GM12878 (cell line): Measurements from ENCODE around the gene GDNF. TPM values are rescaled to one million over a fixed set of nuclear protein-coding genes. Genes with fewer than 3 reads are reported as not detected.
"Not testable (repeated sequence)": the region's sequence is repeated elsewhere in the genome, so short reads cannot be mapped to it uniquely, and the experiment has no call there.

Experiments
- ATAC-seq: fragments of 200-7000 bp; cut with Tn5 transposase; 3 replicates; pipeline ENCODE4 v1.9.1; 2020; ENCODE audit warnings: mild to moderate bottlenecking, moderate library complexity
- BruUV-seq: library from RNA; stranded (reverse); fragments of 400-500 nt; replicated peaks from 2 replicates; lab custom pipeline; 2021; lab: Mats Ljungman, UMichigan
- CTCF ChIA-PET: fragments of 300-600 bp; sonication (Branson Sonifier 250); formaldehyde crosslinking; extraction: SDS; loops from one replicate; lab custom pipeline; 2021; ENCODE audit warnings: inconsistent platforms; lab: Yijun Ruan, JAX
- POLR2A ChIA-PET: fragments of 350-600 bp; formaldehyde crosslinking; extraction: SDS; loops from one replicate; lab custom pipeline; 2021; ENCODE audit warnings: inconsistent platforms; lab: Charles Lee
- RAD21 ChIA-PET: fragments of 300-600 bp; sonication (Branson Sonifier 250); formaldehyde crosslinking; loops from one replicate; lab custom pipeline; 2023; ENCODE audit warnings: antibody characterized with exemption; ENCODE audit not compliant: unreplicated experiment; lab: Charles Lee
- SMC1A ChIA-PET: fragments of 300-600 bp; sonication (Branson Sonifier 250); formaldehyde crosslinking; loops from one replicate; lab custom pipeline; 2023; ENCODE audit not compliant: unreplicated experiment, uncharacterized antibody; lab: Charles Lee
- DNase-seq: peaks from one replicate; pipeline ENCODE4 v3.0.0-alpha.2; 2011; ENCODE audit warnings: low read depth, low spot score
- FAIRE-seq: peaks from 3 replicates; lab custom pipeline; 2011; peaks lifted over from hg19 to GRCh38; lab: Jason Lieb, UNC
- H2AFZ ChIP-seq: 2 replicates; pipeline ENCODE4 v1.6.0; 2011; ENCODE audit warnings: low read depth, low read length, control low read depth; ENCODE audit not compliant: control insufficient read depth
- H3K27ac ChIP-seq: 2 replicates; pipeline ENCODE4 v1.5.1; 2011; ENCODE audit warnings: control low read depth; ENCODE audit not compliant: control insufficient read depth, insufficient read depth
- H3K27me3 ChIP-seq, 2 experiments: replicated peaks in 1 of 2; 2 replicates each; pipeline versions ENCODE4 v1.6.0 to v1.6.1; 2011; ENCODE audit warnings: low read length in 1 of 2; ENCODE audit not compliant: control insufficient read depth in 2 of 2, insufficient read depth in 2 of 2
- H3K36me3 ChIP-seq, 2 experiments: 2 replicates each; pipeline ENCODE4 v1.5.1; 2011; ENCODE audit warnings: low read length in 1 of 2; ENCODE audit not compliant: control insufficient read depth in 2 of 2, insufficient read depth in 2 of 2
- H3K4me1 ChIP-seq: 2 replicates; pipeline ENCODE4 v1.6.1; 2011; ENCODE audit warnings: mild to moderate bottlenecking, low read length, moderate library complexity, mixed read lengths; ENCODE audit not compliant: control insufficient read depth, insufficient read depth
- H3K4me2 ChIP-seq: 2 replicates; pipeline ENCODE4 v1.6.0; 2011; ENCODE audit warnings: control low read depth; ENCODE audit not compliant: control insufficient read depth, insufficient read depth
- H3K4me3 ChIP-seq: fragments of 200-600 bp; sonication (generic); 2 replicates; pipeline ENCODE4 v1.5.1; 2016
- H3K79me2 ChIP-seq: 2 replicates; pipeline ENCODE4 v1.6.0; 2011; ENCODE audit warnings: low read length; ENCODE audit not compliant: control insufficient read depth, insufficient read depth
- H3K9ac ChIP-seq: 2 replicates; pipeline ENCODE4 v1.8.0; 2011; ENCODE audit warnings: low read length, control low read depth, mixed read lengths; ENCODE audit not compliant: control insufficient read depth, insufficient read depth
- H3K9me3 ChIP-seq: replicated peaks from 3 replicates; pipeline ENCODE4 v1.5.1; 2011; ENCODE audit warnings: mild to moderate bottlenecking, low read length; ENCODE audit not compliant: control insufficient read depth, insufficient read depth
- H4K20me1 ChIP-seq: 2 replicates; pipeline ENCODE4 v1.6.0; 2011; ENCODE audit not compliant: control insufficient read depth, insufficient read depth
- CHD1 ChIP-seq: IDR thresholded peaks from 2 replicates; pipeline ENCODE4 v1.6.1; 2012; ENCODE audit warnings: low read depth, low read length, improper control_type of control experiment
- FOXK2 ChIP-seq: fragments of 450-650 bp; IDR thresholded peaks from 2 replicates; pipeline ENCODE4 v1.6.1; 2017; ENCODE audit warnings: mild to moderate bottlenecking, moderate library complexity
- NR2C1 ChIP-seq: fragments of 450-650 bp; IDR thresholded peaks from 2 replicates; pipeline ENCODE4 v1.6.1; 2017; ENCODE audit warnings: antibody characterized with exemption, mild to moderate bottlenecking, moderate library complexity
- SMAD1 ChIP-seq: fragments of 450-650 bp; IDR thresholded peaks from 2 replicates; pipeline ENCODE4 v1.6.1; 2018; ENCODE audit warnings: mild to moderate bottlenecking, low read depth; ENCODE audit not compliant: partially characterized antibody
- WGBS: methylation state at CpG from one replicate; pipeline ENCODE4 v1.1.6; 2016; ENCODE audit warnings: low lambda C conversion rate; ENCODE audit not compliant: insufficient replicate concordance, insufficient coverage; ENCODE audit errors: missing lambda C conversion rate; 5-methylcytosine and 5-hydroxymethylcytosine counted together
- in situ Hi-C: fragments of 300-500 bp; cut with MboI; formaldehyde crosslinking; loops from 9 replicates; pipeline ENCODE4 v1.14.3; 2018; ENCODE audit warnings: mixed read lengths
- intact Hi-C: fragments of 100-400 bp; cut with micrococcal nuclease; formaldehyde crosslinking; loops from one replicate; pipeline ENCODE4 v1.14.2; 2022; ENCODE audit not compliant: unreplicated experiment
- polyA plus RNA-seq, 11 experiments: library from polyadenylated mRNA; depleted of rRNA in 4 of 11; unstranded in 6 of 11; stranded (reverse) in 5 of 11; fragments of >200 nt; fragmentation: Nextera tagmentation in 4 of 11; fragmentation: Illumina TruSeq in 1 of 11; extraction: Ambion mirVana in 4 of 11; extraction: Trizol in 1 of 11; gene quantifications; 1 replicate in 1 of 11; 2 replicates in 10 of 11; pipeline versions ENCODE4 v1.2.1 to v1.2.3, GENCODE V29; 2011 to 2016; ENCODE audit warnings: inconsistent platforms in 2 of 11, missing spikeins in 2 of 11, low read depth in 1 of 11
- total RNA-seq, 4 experiments: library from RNA; depleted of rRNA in 3 of 4; stranded (reverse); fragments of >200 nt in 3 of 4; fragmentation: Illumina TruSeq in 1 of 4; extraction: Trizol in 1 of 4; gene quantifications; 2 replicates each; pipeline versions ENCODE4 v1.2.1 to v1.2.3, GENCODE V29; 2013 to 2021

The GDNF gene
- total and polyA plus RNA-seq, 10 of the 15 experiments (the other 5 are each of a cell fraction or from before 2014, with no cell fraction given): not detected

DNA sequence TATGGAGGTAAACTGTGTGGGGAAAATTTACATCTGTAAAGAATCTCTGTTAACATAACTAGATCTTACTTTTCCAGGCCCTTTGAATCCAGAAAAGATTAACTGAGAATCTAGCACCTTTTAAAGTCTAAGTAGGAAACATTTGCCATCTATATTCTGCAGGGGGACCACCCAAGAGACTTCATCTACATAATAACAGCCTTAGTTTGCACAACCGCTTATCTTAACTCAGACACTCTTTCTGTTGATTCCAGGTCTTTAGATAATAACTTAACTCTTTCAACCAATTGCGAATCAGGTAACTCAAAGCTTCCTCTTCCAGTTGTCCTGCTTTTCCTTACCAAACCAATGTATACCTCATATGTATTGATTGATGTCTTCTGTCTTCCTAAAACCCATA, 53.4 kb downstream of the GDNF start:
- no peak for ATAC-seq
- CTCF ChIA-PET: interaction anchor here (1.0 kb wide), 1 partner anchor 12 kb away, joined by 3 read pairs; no protein-coding TSS in a partner anchor
- intact Hi-C loops: no loop called here
- H3K27ac ChIP-seq: no peak overlapping the region
- 35% methylated on average over 2 of the region's 2 CpGs for WGBS
- H3K36me3 ChIP-seq: no peaks in the 10 kb centered on the region
- no peaks in the 10 kb centered on the region; the same call in 2 of the 3 replicates for H3K9me3 ChIP-seq
- POLR2A ChIA-PET: no interaction called here
- H3K4me3 ChIP-seq: no peak overlapping the region
- FAIRE-seq: no peak
- in situ Hi-C loops: no loop called here
- no peak overlapping the region for H3K9ac ChIP-seq
- SMC1A ChIA-PET: no interaction called here
- no peaks in the 10 kb centered on the region for H3K79me2 ChIP-seq
- no TSS peak for BruUV-seq
- H4K20me1 ChIP-seq: no peaks in the 10 kb centered on the region
- no peak for DNase-seq
- H2AFZ ChIP-seq: no peak overlapping the region
- no peaks in the 10 kb centered on the region for H3K4me1 ChIP-seq
- RAD21 ChIA-PET: no interaction called here
- no peak for TF ChIP-seq CHD1
- TF ChIP-seq FOXK2: no peak
- TF ChIP-seq NR2C1: no peak
- no peak for TF ChIP-seq SMAD1
- TF ChIP-seq, all 136 proteins: peak for 0
- Histone ChIP-seq H3K4me2 (no peak overlapping the region), H3K27me3 (no peaks in the 10 kb centered on the region)

DNA sequence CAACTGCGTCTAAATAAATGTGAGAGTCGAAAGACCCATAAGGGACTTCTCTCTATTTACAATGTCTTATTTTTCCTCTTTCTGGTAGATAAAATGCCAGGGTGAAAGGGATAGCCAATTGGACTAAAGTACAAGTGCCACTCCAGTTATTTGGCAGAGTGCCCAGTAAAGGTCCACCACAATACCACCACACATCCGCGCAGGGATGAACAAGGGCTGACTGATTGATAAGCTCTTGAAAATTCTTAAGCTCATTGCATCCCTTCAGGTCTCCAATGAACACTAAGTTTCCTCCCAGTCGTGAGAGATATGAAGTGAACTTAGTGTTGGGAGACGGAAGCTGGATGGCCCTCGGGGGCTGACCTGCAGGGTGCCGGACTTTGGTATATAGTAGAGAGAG, 58.4 kb downstream of the GDNF start:
- SMC1A ChIA-PET: interaction anchor here (0.6 to 1.3 kb wide), 2 partner anchors 20 to 352 kb away, joined by 4 to 5 read pairs; no protein-coding TSS in a partner anchor
- H3K4me1 ChIP-seq, CTCF ChIA-PET, POLR2A ChIA-PET, H3K9ac ChIP-seq, H4K20me1 ChIP-seq, H3K79me2 ChIP-seq, DNase-seq, in situ Hi-C loops, FAIRE-seq, H2AFZ ChIP-seq, H3K36me3 ChIP-seq, H3K9me3 ChIP-seq, H3K4me2 ChIP-seq, H3K27me3 ChIP-seq, BruUV-seq, H3K27ac ChIP-seq, intact Hi-C loops, H3K4me3 ChIP-seq, RAD21 ChIA-PET, ATAC-seq: not testable (repeated sequence)
- WGBS: 75% methylated on average over 8 of the region's 8 CpGs
